SK-N-SH (cell line): ENCODE data around the gene CACNA2D1. TPM values are rescaled to one million over a fixed set of nuclear protein-coding genes. Genes with fewer than 3 reads are reported as not detected.

ENCODE experiments used
- CTCF ChIA-PET: fragments of 300-600, 350-600 bp; formaldehyde crosslinking; extraction: SDS; loops from one replicate; lab custom pipeline; 2021; lab: Yijun Ruan, JAX
- POLR2A ChIA-PET: fragments of 350-600 bp; sonication (Branson Sonifier 250); formaldehyde crosslinking; extraction: SDS; loops from one replicate; lab custom pipeline; 2020; ENCODE audit warnings: antibody characterized with exemption, inconsistent platforms; lab: Yijun Ruan, JAX
- DNase-seq: peaks from one replicate; pipeline ENCODE4 v3.0.0; 2012
- H2AFZ ChIP-seq: fragments of 200-600 bp; sonication (generic); 2 replicates; pipeline ENCODE4 v1.8.1; 2016; ENCODE audit warnings: antibody characterized with exemption, mild to moderate bottlenecking, low read depth
- H3F3A ChIP-seq: fragments of 200-600 bp; sonication (generic); replicated peaks from 2 replicates; pipeline ENCODE3; 2016; ENCODE audit warnings: antibody characterized with exemption, mild to moderate bottlenecking; ENCODE audit not compliant: insufficient read depth
- H3K27ac ChIP-seq, 2 experiments: fragments of 200-500 bp in 1 of 2; fragments of 200-600 bp in 1 of 2; sonication (Bioruptor generic) in 1 of 2; sonication (generic), shearing (Covaris generic) in 1 of 2; 2 replicates each; pipeline versions ENCODE4 v1.5.1 to v1.6.1; 2014 to 2016; ENCODE audit warnings: low read depth in 2 of 2, inconsistent platforms in 1 of 2, low read length in 1 of 2, mild to moderate bottlenecking in 1 of 2, mixed read lengths in 1 of 2
- H3K27me3 ChIP-seq: fragments of 200-600 bp; sonication (generic), shearing (Covaris generic); 2 replicates; pipeline ENCODE4 v1.6.1; 2016; ENCODE audit warnings: mixed run types; ENCODE audit not compliant: insufficient read depth
- H3K36me3 ChIP-seq, 2 experiments: fragments of 200-500 bp in 1 of 2; fragments of 200-600 bp in 1 of 2; sonication (Bioruptor generic) in 1 of 2; sonication (generic) in 1 of 2; replicated peaks in 1 of 2; 2 replicates each; pipeline versions ENCODE3 to v1.5.1; 2014 to 2016; ENCODE audit warnings: low read length in 1 of 2, mild to moderate bottlenecking in 1 of 2; ENCODE audit not compliant: insufficient read depth in 2 of 2, control insufficient read depth in 1 of 2
- H3K4me1 ChIP-seq, 2 experiments: fragments of 200-500 bp in 1 of 2; fragments of 200-600 bp in 1 of 2; sonication (Bioruptor generic) in 1 of 2; sonication (generic), shearing (Covaris generic) in 1 of 2; 2 replicates each; pipeline versions ENCODE4 v1.5.1 to v1.6.1; 2014 to 2016; ENCODE audit warnings: low read depth in 1 of 2, low read length in 1 of 2, mixed run types in 1 of 2; ENCODE audit not compliant: insufficient read depth in 2 of 2, control insufficient read depth in 1 of 2
- H3K4me2 ChIP-seq: fragments of 200-600 bp; sonication (generic), shearing (Covaris generic); 2 replicates; pipeline ENCODE4 v1.6.1; 2017; ENCODE audit warnings: mixed run types
- H3K4me3 ChIP-seq, 2 experiments: fragments of 200-500 bp in 1 of 2; fragments of 200-600 bp in 1 of 2; sonication (Bioruptor generic) in 1 of 2; sonication (generic), shearing (Covaris generic) in 1 of 2; 2 replicates each; pipeline versions ENCODE4 v1.5.1 to v1.8.1; 2014 to 2016; ENCODE audit warnings: low read depth in 2 of 2, inconsistent platforms in 1 of 2, low read length in 1 of 2, mild to moderate bottlenecking in 1 of 2, mixed read lengths in 1 of 2, moderate library complexity in 1 of 2
- H3K79me2 ChIP-seq: fragments of 200-600 bp; sonication (generic); 2 replicates; pipeline ENCODE4 v1.8.1; 2017; ENCODE audit warnings: mild to moderate bottlenecking; ENCODE audit not compliant: insufficient read depth
- H3K9ac ChIP-seq: fragments of 200-600 bp; sonication (generic); 2 replicates; pipeline ENCODE4 v1.6.1; 2017; ENCODE audit warnings: mixed run types
- H3K9me2 ChIP-seq: fragments of 200-600 bp; sonication (generic); 2 replicates; pipeline ENCODE4 v1.6.1; 2017; ENCODE audit warnings: mixed run types
- H3K9me3 ChIP-seq: fragments of 200-600 bp; sonication (generic); 2 replicates; pipeline ENCODE4 v1.6.1; 2017; ENCODE audit warnings: mixed run types, mild to moderate bottlenecking, moderate library complexity
- H4K20me1 ChIP-seq: fragments of 200-600 bp; sonication (generic); 2 replicates; pipeline ENCODE4 v1.6.1; 2017; ENCODE audit warnings: mild to moderate bottlenecking, mixed run types; ENCODE audit not compliant: insufficient read depth
- CHD2 ChIP-seq: fragments of 150-350 bp; IDR thresholded peaks from 2 replicates; pipeline ENCODE4 v1.6.1; 2018; ENCODE audit warnings: low read length; ENCODE audit not compliant: partially characterized antibody
- ELF1 ChIP-seq: IDR thresholded peaks from 2 replicates; pipeline ENCODE4 v1.4.0; 2012
- EP300 ChIP-seq, 2 experiments: IDR thresholded peaks; 2 replicates each; pipeline versions ENCODE4 v1.4.0 to v1.6.1; 2012; ENCODE audit warnings: borderline replicate concordance in 1 of 2, low read depth in 1 of 2, low read length in 1 of 2
- FOXM1 ChIP-seq: IDR thresholded peaks from 2 replicates; pipeline ENCODE4 v1.4.0; 2012; ENCODE audit warnings: low read depth, mild to moderate bottlenecking
- JUND ChIP-seq: IDR thresholded peaks from 2 replicates; pipeline ENCODE4 v1.4.0; 2012
- MEF2A ChIP-seq: IDR thresholded peaks from 2 replicates; pipeline ENCODE4 v1.4.0; 2012; ENCODE audit warnings: low read depth, borderline replicate concordance
- NRF1 ChIP-seq: IDR thresholded peaks from 2 replicates; pipeline ENCODE4 v1.6.1; 2012; ENCODE audit warnings: low read depth, mild to moderate bottlenecking, low read length
- POLR2AphosphoS5 ChIP-seq: IDR thresholded peaks from 2 replicates; pipeline ENCODE4 v1.6.1; 2012; ENCODE audit warnings: low read depth, low read length
- RCOR1 ChIP-seq: fragments of 150-350 bp; IDR thresholded peaks from 2 replicates; pipeline ENCODE4 v1.6.1; 2017; ENCODE audit warnings: antibody characterized with exemption, low read length
- RXRA ChIP-seq: IDR thresholded peaks from 2 replicates; pipeline ENCODE4 v1.4.0; 2012; ENCODE audit warnings: low read depth, mild to moderate bottlenecking, borderline replicate concordance
- SIN3A ChIP-seq: IDR thresholded peaks from 2 replicates; pipeline ENCODE4 v1.6.1; 2012; ENCODE audit warnings: low read depth, mild to moderate bottlenecking, low read length, moderate library complexity, borderline replicate concordance
- TAF1 ChIP-seq: IDR thresholded peaks from 2 replicates; pipeline ENCODE4 v1.6.1; 2012; ENCODE audit warnings: low read depth, mild to moderate bottlenecking, low read length, moderate library complexity, borderline replicate concordance
- TCF12 ChIP-seq: IDR thresholded peaks from 2 replicates; pipeline ENCODE4 v1.4.0; 2012
- TEAD4 ChIP-seq: IDR thresholded peaks from 2 replicates; pipeline ENCODE4 v1.4.0; 2012; ENCODE audit warnings: mild to moderate bottlenecking, borderline replicate concordance; ENCODE audit not compliant: insufficient read depth
- YY1 ChIP-seq: IDR thresholded peaks from 2 replicates; pipeline ENCODE4 v1.4.0; 2012; ENCODE audit warnings: low read depth, mild to moderate bottlenecking
- WGBS: methylation state at CpG from one replicate; pipeline ENCODE4 v1.1.6; 2017; ENCODE audit warnings: low lambda C conversion rate; 5-methylcytosine and 5-hydroxymethylcytosine counted together
- polyA plus RNA-seq, 3 experiments: library from polyadenylated mRNA; depleted of rRNA; stranded (reverse); fragments of >200 nt; gene quantifications; 2 replicates each; pipeline ENCODE4 v1.2.3, GENCODE V29; 2012
- TF ChIP-seq, protein P1 (sequence below): IDR thresholded peaks from 2 replicates; pipeline ENCODE4 v1.6.1; 2012; ENCODE audit warnings: mild to moderate bottlenecking, low read depth, low read length, moderate library complexity
- TF ChIP-seq, protein P2 (sequence below): IDR thresholded peaks from 2 replicates; pipeline ENCODE4 v1.4.0; 2012; ENCODE audit warnings: low read depth, borderline replicate concordance
- TF ChIP-seq, protein P3 (sequence below): IDR thresholded peaks from 2 replicates; pipeline ENCODE4 v1.4.0; 2012; ENCODE audit warnings: low read depth
- TF ChIP-seq, protein P4 (sequence below): fragments of 200-600 bp; sonication (generic); IDR thresholded peaks from 2 replicates; pipeline ENCODE4 v1.6.1; 2017; ENCODE audit warnings: antibody characterized with exemption, mild to moderate bottlenecking, moderate library complexity
- TF ChIP-seq, protein P5 (sequence below): IDR thresholded peaks from 2 replicates; pipeline ENCODE4; 2012

The CACNA2D1 gene
- polyA plus RNA-seq, 1 of the 3 experiments (the other 2 are of a cell fraction) = 3.4 TPM

DNA sequence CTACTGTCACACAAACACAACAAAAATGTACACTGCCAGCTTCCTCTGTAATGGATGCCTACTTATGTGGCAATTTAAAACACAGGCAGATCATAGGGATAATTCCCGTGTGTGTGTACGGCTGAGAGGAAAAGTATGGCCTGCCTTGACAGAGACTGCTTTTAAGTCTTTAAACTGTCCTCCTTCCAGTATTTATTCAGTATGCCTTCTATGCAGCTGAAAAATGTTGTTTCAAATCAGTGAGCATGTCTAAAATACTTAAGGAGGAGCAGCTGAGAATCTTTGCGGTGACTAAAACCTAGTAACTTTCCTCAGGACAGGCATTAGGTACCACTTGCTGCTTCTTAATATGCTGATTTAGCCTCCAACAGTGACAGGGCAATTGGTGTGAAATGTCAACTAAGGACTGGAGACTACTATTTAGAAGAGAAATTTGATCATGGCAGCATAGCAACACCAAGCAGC lies 126.3 kb downstream of the CACNA2D1 start:
- no peak overlapping the region for H3K4me3 ChIP-seq
- 93% methylated on average over 3 of the region's 3 CpGs for whole genome bisulfite sequencing

DNA sequence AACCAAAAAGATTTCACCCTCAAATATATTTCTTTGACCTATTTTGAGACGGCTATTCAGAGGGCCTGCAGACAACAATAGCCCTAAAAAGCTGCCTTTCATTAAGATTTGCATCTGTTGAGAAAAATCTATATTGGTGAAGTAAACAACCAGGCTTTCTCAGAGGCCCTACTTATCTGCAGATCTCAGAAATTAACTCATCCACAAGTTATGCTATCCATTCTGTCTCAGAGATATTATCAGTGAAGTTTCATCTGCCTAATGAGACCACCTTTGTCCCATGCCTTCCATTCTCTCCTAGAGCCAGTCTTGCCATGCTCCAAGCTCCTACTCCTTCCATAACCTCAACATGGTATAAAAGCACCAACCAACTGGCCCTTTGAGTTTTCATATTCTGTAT lies 130.3 kb downstream of the CACNA2D1 start:
- Histone ChIP-seq H3K27me3 (no peaks in the 10 kb centered on the region), H3K79me2 (no peaks in the 10 kb centered on the region), H4K20me1 (no peaks in the 10 kb centered on the region), H3F3A (no peaks in the 10 kb centered on the region), H2AFZ (no peak overlapping the region), H3K4me2 (no peak overlapping the region), H3K36me3 (no peaks in the 10 kb centered on the region), H3K27ac (peak overlapping the region in 1 of 2 experiments; percentile 70; a peak in 2 of 4 replicates), H3K9me2 (no peaks in the 10 kb centered on the region), H3K9me3 (no peaks in the 10 kb centered on the region), H3K9ac (no peak overlapping the region), H3K4me3 (no peak overlapping the region), H3K4me1 (peaks cover 0 to 39% of the 10 kb centered on the region in 2 experiments; a peak in 2 of 4 replicates)
- WGBS = 73% methylated on average over 1 of the region's 1 CpG
- CTCF ChIA-PET = interaction anchor here (0.7 to 1.6 kb wide), 5 partner anchors 27 to 147 kb away, joined by 3 read pairs; no protein-coding TSS in a partner anchor
- no peak for DNase-seq
- POLR2A ChIA-PET = no interaction called here
- TF ChIP-seq SIN3A (no peak), MEF2A (no peak), FOXM1 (no peak), RXRA (no peak), TAF1 (no peak), YY1 (no peak)
- TF ChIP-seq, protein P1, sequence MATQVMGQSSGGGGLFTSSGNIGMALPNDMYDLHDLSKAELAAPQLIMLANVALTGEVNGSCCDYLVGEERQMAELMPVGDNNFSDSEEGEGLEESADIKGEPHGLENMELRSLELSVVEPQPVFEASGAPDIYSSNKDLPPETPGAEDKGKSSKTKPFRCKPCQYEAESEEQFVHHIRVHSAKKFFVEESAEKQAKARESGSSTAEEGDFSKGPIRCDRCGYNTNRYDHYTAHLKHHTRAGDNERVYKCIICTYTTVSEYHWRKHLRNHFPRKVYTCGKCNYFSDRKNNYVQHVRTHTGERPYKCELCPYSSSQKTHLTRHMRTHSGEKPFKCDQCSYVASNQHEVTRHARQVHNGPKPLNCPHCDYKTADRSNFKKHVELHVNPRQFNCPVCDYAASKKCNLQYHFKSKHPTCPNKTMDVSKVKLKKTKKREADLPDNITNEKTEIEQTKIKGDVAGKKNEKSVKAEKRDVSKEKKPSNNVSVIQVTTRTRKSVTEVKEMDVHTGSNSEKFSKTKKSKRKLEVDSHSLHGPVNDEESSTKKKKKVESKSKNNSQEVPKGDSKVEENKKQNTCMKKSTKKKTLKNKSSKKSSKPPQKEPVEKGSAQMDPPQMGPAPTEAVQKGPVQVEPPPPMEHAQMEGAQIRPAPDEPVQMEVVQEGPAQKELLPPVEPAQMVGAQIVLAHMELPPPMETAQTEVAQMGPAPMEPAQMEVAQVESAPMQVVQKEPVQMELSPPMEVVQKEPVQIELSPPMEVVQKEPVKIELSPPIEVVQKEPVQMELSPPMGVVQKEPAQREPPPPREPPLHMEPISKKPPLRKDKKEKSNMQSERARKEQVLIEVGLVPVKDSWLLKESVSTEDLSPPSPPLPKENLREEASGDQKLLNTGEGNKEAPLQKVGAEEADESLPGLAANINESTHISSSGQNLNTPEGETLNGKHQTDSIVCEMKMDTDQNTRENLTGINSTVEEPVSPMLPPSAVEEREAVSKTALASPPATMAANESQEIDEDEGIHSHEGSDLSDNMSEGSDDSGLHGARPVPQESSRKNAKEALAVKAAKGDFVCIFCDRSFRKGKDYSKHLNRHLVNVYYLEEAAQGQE = no peak

More for the DNA sequence above, 126.3 kb downstream of the CACNA2D1 start:
- Histone ChIP-seq H3K4me2 (no peak overlapping the region), H3K27me3 (no peaks in the 10 kb centered on the region), H3K9me2 (no peaks in the 10 kb centered on the region), H3K9ac (no peak overlapping the region), H3K4me1 (peaks cover 10 to 58% of the 10 kb centered on the region in 2 experiments; a peak in 3 of 4 replicates), H3K27ac (peak overlapping the region in 1 of 2 experiments; percentile 96; a peak in 2 of 4 replicates), H3K36me3 (no peaks in the 10 kb centered on the region), H3K9me3 (no peaks in the 10 kb centered on the region), H4K20me1 (no peaks in the 10 kb centered on the region), H3K79me2 (no peaks in the 10 kb centered on the region), H2AFZ (no peak overlapping the region), H3F3A (peaks cover 16% of the 10 kb centered on the region)
- TF ChIP-seq TAF1 (no peak), TCF12 (no peak), MEF2A (no peak), NRF1 (no peak), TEAD4 (no peak), CHD2 (no peak), JUND (no peak), RCOR1 (no peak), POLR2AphosphoS5 (no peak), EP300 (IDR thresholded peaks at IDR 0.05; ENCODE audit: borderline replicate concordance in 1 of 2, low read depth in 1 of 2, low read length in 1 of 2) (no peak), SIN3A (no peak), ELF1 (no peak)
- TF ChIP-seq, protein P2, sequence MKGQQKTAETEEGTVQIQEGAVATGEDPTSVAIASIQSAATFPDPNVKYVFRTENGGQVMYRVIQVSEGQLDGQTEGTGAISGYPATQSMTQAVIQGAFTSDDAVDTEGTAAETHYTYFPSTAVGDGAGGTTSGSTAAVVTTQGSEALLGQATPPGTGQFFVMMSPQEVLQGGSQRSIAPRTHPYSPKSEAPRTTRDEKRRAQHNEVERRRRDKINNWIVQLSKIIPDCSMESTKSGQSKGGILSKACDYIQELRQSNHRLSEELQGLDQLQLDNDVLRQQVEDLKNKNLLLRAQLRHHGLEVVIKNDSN = no peak
- TF ChIP-seq, protein P3, sequence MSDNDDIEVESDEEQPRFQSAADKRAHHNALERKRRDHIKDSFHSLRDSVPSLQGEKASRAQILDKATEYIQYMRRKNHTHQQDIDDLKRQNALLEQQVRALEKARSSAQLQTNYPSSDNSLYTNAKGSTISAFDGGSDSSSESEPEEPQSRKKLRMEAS = no peak
- TF ChIP-seq, protein P4, sequence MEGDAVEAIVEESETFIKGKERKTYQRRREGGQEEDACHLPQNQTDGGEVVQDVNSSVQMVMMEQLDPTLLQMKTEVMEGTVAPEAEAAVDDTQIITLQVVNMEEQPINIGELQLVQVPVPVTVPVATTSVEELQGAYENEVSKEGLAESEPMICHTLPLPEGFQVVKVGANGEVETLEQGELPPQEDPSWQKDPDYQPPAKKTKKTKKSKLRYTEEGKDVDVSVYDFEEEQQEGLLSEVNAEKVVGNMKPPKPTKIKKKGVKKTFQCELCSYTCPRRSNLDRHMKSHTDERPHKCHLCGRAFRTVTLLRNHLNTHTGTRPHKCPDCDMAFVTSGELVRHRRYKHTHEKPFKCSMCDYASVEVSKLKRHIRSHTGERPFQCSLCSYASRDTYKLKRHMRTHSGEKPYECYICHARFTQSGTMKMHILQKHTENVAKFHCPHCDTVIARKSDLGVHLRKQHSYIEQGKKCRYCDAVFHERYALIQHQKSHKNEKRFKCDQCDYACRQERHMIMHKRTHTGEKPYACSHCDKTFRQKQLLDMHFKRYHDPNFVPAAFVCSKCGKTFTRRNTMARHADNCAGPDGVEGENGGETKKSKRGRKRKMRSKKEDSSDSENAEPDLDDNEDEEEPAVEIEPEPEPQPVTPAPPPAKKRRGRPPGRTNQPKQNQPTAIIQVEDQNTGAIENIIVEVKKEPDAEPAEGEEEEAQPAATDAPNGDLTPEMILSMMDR = no peak
- TF ChIP-seq, protein P5, sequence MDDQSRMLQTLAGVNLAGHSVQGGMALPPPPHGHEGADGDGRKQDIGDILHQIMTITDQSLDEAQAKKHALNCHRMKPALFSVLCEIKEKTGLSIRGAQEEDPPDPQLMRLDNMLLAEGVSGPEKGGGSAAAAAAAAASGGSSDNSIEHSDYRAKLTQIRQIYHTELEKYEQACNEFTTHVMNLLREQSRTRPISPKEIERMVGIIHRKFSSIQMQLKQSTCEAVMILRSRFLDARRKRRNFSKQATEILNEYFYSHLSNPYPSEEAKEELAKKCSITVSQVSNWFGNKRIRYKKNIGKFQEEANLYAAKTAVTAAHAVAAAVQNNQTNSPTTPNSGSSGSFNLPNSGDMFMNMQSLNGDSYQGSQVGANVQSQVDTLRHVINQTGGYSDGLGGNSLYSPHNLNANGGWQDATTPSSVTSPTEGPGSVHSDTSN = no peak
- ChIA-PET CTCF (interaction anchor here (0.7 to 1.7 kb wide), 11 partner anchors 9 to 267 kb away, joined by 3 to 7 read pairs (median 3); no protein-coding TSS in a partner anchor), POLR2A (no interaction called here)
- no peak for DNase-seq
